Stimulated activated CD4-positive, alpha-beta T cell treated with anti-CD3 and anti-CD28 coated beads, Interleukin-12 subunit alpha, Interleukin-12 subunit beta, amount 100 ng/mL, for 24 hours (primary cell): ENCODE results near the gene TMEM38A.
"Not testable (repeated sequence)": the region's sequence is repeated elsewhere in the genome, so short reads cannot be mapped to it uniquely, and the experiment has no call there.

Experiments used
- DNase-seq, 2 experiments: peaks; one replicate each; pipeline ENCODE4 v3.0.0-alpha.2; 2020; ENCODE audit warnings: low read depth in 2 of 2

TMEM38A gene

DNA sequence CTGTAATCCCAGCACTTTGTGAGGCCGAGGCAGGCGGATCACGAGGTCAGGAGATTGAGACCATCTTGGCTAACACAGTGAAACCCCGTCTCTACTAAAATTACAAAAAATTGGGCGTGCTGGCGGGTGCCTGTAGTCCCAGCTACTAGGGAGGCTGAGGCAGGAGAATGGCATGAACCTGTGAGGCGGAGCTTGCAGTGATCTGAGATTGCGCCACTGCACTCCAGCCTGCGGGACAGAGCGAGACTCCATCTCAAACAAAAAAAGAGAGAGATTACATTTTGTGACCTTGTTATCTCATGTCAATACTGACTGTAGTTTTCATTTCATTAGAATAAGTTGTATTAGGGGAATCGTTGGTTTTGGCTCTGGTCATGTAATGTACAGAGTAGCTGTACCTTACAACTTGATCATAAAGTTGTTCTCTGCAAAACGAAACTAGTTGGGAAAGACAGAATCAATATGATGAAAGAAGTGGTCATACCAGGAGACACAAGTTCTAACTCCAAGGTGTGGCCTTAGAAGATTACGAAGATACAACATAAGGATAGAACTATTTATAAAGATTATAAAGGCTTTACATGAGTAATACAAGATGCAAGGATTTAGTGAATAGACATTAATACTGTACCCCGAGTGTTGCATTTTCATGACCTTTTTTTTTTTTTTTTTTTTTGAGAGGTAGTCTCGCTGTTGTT is 15.3 kb downstream of the TMEM38A start:
- DNase-seq: no peak

DNA sequence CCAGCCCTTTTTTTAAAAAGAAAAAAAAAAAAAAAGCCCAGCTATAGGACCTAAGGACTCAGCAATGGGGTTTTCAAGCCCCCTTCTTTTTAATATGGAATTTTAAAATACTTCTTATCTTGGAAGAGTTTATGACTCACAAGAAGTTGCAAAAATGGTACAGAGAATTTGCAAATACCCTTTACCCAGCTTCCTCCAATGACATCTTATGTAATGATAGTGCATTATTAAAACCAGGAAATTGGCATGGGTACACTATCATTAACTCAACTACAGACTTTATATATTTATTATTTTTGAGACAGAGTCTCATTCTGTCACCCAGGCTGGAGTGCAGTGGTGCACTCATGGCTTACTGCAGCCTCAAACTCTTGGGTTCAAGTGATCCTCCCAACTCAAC is 16.1 kb downstream of the TMEM38A start:
- DNase-seq: no peak

DNA sequence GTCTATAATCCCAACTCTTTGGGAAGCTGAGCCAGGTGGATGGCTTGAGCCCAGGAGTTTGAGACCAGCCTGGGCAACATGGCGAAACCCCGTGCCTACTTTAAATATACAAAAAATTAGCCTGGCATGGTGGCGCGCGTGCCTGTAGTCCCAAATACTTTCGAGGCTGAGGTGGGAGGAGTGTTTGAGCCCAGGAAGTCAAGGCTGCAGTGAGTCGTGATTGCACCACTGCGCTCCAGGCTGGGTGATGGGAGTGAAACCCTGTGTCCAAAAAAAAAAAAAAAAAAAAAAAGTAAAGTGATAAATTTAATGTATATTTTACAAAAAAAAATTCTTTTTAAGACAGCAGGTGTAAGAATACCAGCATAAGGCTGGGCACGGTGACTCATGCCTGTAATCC is 17.6 kb downstream of the TMEM38A start:
- no peak for DNase-seq

DNA sequence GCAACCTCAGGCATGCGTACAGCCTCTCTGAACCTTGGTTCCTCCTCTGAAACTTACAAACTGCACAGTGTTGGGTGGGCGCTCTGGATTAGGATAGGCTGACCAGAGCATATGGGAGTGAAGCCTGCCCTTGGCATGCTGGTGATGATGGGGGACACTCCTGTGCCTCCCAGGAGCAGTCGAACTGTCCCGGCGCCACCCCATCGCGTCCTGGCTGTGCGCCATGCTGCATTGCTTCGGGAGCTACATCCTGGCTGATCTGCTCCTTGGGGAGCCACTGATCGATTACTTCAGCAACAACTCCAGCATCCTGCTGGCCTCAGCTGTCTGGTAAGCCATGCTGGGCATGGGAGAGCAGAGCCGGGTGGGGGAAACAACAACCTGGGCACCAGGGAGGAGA is 18.9 kb downstream of the TMEM38A start:
- DNase-seq: no peak

DNA sequence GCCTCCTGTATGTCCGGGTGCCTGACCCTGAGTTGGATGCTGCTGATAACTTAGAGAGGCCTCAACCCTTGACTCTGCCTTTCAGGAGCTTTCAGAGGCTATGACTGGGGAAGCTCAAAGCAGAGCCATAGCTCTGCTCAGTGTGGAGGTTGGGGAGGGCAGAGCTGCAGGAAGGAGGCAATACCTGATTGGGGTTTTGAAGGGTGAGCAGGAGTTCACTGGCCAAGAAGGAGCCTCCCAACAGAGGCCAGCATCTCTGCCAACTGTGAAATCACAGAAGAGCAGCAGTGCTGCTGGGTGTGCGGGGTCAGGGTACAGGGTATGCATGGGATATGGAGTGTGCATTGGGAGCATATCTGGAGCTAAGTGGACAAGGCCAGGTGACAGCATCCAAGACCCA is 21.6 kb downstream of the TMEM38A start:
- no peak for DNase-seq

DNA sequence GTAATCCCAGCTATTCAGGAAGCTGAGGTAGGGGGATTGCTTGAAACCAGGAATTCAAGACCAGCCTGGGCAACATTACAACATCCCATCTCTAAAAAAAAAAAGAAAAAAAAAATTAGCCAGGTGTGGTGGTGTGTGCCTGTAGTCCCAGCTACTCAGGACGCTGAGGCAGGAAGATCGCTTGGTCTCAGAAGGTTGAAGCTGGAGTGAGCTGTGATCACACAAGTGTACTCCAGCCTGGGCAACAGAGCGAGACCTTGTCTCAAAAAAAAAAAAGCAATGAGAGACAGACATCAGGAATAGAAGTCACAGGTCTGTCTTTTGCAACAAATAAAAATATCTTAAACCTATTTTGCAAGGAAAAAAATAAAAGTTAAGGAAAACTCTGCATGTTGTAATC is 23.3 kb downstream of the TMEM38A start:
- DNase-seq: no peak

DNA sequence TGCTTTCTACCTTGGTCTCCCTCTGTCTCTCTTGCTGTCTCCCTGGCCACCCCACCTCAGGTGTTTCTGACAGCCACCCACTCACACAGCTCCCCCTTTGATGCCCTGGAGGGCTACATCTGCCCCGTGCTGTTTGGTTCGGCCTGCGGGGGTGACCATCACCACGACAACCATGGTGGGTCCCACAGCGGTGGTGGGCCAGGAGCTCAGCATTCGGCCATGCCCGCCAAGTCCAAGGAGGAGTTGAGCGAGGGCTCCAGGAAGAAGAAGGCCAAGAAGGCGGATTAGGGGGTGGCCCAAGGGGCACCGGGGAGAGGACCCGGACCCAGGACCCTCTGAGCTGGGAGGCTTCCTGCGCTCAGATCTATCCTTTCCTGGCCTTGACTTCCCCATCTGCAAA is 27.1 kb downstream of the TMEM38A start:
- DNase-seq: no peak

DNA sequence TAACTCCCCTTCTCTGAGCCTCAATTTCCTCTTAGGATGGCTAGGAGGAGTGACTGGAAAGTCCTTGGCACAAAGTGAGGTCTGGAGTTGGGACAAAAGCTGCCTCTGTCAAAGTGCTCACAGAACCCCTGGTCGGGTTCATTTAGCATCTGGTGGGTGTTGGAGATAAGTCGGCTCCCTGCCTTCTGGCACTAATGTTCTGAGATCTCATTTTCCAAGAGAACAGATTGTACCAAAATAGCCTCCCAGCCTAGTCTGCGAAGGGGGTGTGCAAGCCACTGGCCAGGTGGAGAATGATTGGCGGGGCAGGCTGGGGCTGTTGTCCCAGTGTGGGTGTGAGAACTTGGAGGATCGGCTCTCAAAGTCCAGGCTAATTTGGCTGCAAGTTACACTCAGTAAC is 38.0 kb downstream of the TMEM38A start:
- DNase-seq: no peak

DNA sequence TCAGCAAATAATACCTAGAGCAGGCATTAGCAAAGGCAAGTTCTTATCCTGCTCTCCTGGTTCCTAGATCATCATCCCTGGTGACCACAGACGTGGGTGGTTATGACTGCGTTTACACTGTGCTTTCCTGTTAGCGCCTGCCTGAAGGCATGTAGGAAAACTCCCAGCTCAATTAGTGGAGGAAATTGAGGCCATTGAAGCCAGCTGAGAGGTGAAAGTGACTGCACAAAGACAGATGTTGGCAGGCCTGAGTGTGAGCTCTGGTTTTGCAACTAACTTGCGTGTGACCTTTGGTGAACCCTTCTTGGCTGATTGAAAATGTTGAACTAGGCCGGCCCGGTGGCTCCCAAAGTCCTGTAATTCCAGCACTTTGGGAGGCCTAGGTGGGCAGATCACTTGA is 41.2 kb downstream of the TMEM38A start:
- DNase-seq: no peak

DNA sequence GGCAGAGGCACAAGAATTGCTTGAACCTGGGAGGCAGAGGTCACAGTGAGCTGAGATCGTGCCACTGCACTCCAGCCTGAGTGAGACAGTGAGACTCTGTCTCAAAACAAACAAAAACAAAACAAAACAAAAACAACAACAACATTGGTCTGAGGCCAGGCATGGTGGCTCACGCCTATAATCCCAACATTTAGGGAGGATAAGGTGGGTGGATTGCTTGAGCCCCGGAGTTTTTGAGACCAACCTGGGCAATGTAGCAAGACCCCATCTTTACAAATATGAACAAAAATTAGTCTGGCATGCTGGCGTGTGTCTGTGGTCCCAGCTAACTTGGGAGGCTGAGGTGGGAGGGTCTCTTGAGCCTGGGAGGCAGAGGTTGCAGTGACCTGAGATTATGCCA is 42.7 kb downstream of the TMEM38A start:
- DNase-seq: no peak

DNA sequence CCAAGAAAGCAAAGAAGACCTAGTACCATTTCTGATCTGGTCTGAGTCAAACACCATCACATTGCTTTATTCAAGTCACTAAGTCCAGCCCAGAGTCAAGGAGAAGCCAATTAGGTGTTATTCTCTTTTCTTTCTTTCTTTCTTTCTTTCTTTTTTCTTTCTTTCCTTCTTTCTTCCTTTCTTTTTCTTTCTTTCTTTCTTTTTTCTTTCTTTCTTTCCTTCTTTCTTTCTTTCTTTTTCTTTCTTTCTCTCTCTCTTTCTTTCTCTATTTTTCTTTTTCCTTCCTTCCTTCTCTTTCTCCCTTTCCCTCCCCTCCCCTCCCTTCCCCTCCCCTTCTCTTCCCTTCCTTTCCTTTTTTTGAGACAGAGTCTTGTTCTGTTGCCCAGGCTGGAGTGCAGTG is 49.9 kb downstream of the TMEM38A start:
- not testable (repeated sequence) for DNase-seq

DNA sequence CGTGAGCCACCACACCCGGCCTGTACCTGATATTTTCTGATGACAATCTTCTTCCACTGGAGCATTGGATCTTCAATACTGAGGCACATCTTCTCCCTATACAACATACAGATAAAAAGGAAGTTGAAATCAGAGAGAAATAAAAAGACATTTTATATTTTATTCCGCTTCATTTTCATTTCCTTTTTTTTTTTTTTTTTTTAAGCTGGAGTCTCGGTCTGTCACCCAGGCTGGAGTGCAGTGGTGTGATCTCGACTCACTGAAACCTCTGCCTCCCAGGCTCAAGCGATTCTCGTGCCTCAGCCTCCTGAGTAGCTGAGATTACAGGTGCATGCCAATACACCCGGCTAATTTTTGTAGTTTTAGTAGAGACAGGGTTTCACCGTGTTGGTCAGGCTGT is 51.4 kb downstream of the TMEM38A start:
- DNase-seq: not testable (repeated sequence)

DNA sequence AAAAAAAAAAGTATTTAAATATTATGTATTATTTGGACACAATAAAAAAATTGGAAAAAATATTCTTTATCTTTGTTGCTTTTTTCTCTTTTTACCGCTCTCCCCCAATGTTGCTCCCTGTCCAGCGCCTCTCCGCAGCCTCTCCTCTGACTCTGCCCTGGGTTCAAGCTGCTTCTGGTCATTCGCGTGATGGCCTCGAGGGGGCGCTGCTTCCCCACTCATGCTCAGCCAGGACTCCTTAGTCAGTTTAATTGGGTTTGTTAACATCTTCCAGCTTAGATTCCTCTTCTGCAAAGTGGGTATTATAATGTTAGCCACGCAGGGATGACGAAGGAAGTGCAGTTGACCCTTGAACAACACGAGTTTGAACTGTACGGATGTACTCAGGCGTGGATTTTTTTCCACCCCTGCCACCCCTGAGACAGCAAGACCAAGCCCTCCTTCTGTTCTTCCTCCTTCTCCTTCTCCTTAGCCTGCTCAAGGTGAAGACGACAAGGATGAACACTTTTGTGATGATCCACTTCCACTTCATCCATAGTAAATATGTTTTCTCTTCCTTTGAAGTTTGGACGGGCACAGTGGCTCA is 53.9 kb downstream of the TMEM38A start:
- peak in 1 of 2 experiments; percentile 40 for DNase-seq

DNA sequence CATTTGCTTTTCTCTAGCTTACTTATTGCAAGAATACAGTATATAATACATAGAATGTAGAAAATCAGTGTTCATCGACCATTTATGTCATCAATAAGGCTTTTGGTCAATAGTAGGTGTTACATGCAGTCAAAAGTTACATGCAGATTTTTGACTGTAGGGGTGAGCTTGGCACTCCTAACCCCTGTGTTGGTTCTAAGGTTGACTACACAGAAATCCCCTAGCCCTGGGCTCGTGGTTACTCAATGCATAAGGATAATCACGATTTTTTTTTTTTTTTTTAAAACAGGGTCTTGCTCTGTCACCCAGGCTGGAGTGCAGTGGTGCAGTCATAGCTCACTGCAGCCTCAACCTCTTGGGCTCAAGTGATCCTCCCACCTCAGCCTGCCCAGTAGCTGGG is 54.7 kb downstream of the TMEM38A start:
- DNase-seq: no peak

DNA sequence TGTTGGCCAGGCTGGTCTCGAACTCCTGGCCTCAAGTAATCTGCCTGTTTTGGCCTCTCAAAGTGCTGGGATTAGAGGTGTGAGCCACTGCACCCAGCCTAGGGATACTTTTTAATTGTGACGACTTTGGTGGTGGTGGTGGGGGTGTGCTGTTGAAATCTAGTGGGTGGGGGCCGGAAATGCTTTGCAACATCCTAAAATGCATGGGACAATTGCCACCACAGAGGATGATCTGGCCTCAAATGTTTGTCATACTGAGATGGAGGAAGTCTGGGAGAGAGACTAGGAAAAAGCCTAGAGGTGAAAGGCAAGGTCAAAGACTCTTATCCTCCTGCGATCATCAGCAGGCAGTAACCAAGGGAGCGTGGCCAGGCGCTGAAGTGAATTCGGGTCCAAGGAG is 60.1 kb downstream of the TMEM38A start:
- DNase-seq: no peak

DNA sequence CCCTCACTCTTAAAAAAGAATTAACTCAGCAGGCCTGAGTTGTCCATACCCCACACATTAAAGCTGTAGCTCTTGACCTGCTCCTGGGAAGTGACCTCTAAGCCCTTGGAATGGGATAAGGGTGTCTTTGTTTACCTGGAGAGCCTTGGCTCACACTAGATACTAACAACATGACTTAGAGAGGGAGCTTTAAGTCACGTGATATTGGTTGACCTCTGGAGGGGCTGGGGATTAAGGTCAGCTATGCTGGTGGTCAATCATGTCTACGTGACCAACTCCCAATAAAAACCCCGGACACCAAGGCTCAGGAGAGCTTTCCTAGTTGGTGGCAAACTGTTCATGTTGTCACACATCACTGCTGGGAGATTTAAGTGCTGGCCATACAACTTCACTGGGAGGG is 61.7 kb downstream of the TMEM38A start:
- DNase-seq: no peak

DNA sequence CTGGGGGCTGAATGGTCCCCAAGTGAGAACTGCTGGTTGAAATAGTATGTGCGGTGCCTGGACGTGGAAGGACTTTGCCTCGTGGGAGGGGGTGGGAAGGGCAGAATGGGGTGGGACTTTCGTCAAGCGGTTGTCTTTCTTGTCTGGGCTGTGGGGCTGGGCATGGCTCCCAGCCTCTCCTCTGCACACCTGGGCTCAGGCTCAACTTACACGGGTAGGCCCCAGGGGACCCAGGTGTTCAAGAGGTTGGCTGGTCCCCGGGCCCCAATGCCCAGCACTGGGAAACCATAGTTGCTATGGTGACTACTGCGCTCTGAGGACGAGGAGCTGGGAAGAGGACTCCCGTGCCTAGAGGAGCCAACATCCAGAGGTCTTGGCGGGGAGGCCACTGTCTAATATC is 66.0 kb downstream of the TMEM38A start:
- no peak for DNase-seq

DNA sequence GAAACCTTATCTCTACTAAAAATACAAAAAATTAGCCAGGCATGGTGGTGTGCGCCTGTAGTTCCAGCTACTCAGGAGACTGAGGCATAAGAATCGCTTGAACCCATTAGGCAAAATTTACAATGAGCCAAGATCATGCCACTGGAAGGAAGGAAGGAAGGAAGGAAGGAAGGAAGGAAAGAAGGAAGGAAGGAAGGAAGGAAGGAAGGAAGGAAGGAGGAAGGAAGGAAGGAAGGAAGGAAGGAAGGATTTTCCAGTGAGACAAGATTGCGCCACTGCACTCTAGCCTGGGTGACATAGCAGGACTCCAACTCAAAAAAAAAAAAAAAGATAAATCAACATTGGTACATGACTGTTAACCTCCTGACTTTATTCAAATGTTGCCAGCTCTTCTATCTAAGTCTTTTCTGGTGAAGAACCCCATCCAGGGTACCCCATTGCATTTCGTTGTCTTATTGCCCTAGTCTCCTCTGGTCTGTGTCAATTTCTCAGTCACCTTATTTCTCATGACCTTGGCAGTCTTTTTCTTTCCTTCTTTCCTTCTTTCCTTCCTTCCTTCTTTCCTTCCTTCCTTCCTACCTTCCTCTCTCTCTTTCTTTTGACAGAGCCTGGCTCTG is 74.8 kb downstream of the TMEM38A start:
- not testable (repeated sequence) for DNase-seq

DNA sequence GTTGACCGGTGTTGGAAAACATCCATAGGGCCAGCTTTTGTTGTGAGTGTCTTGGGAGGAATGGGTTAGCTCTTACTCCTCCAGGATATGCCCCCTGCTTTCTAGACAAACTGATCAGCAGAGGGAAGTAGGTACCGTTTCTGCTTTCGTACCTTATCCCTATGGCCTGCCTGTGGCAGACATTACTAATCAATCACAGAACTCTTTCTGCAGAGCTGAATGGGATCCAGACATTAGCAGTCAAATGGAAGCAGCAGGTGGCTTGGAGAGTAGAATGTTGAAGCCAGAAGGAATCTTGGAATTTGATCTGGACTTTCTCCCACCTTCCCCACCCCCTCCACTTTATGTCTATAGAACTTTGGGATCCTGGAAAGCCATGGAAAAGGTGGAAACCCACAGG is 75.8 kb downstream of the TMEM38A start:
- no peak for DNase-seq

DNA sequence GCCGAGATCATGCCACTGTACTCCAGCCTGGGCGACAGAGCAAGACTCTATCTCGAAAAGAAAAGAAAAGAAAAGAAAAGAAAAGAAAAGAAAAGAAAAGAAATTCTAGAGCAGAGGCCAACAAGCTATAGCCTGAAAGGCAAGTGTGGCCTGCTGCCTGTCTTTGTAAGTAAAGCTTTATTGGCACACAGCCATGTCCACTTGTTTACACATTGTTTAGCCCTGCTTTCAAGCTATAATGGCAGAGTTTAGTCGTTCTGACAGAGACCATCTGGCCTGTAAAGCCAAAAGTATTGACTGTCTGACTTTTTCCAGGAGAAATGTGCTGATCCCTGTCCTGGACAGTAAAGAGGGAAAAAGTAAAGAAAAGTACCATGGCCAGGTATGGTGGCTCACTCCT is 77.0 kb downstream of the TMEM38A start:
- no peak for DNase-seq

DNA sequence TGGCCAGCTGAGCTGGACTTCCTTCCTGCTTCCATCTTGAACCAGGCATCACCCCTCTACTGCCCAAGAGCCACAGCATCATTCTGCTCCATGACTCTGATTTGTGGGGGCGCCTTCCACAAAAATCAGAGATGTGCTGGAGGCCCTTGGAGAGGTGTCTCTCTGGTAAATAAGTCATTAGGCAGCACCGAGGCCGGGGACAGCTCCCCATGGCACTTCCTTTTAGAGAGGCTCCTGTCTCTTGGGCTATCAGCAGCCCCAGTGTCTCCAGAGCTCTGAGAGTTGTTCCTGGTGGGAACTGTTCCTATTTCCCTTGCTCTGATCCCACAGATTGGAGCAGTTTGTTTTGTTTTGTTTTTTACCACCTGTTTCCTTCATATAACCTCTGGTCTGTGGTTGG is 78.6 kb downstream of the TMEM38A start:
- no peak for DNase-seq
